Measurements from ENCODE around the gene CHADL.
A peak's percentile ranks its signal among the peaks of the same experiment; 100 is the strongest.

The CHADL gene

DNA sequence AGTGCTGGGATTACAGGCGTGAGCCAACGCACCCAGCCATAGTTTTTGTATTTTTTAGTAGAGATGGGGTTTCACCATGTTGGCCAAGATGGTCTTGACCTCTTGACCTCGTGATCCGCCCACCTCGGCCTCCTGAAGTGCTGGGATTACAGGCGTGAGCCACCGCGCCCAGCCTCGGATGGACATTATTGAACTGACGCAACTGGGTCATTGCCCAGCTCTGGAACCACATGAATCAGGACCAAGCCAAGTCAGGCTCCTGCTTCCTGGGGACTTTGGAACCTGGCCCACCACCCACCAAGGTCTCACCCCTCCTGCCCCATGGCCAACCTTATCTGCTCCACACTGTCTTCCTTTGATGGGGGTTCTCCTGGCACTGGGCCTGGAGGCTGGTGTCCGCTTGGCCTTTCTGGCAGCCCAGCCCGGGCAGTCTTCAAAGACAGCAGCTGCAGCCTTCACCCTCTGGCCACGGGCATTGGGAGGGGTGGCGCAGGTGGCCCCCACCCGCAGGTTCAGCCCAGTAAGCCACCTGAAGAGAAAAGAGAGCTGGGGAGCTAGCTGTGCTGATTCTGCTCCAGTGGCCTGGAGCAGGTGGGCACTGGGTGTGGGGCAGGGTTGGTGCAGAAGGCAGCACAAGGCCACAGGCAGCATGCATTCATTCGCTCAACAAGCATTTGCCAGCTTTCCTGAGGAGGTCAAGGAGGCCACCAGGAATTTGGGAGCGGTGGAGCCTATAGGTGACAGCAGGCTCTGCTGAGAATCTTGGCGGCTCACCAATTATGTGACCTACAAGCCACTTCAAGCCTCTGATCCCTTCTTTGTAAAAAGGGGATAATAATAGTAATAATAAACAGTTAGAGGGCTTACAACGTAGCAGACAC lies 5.7 kb downstream of the CHADL start:
- Histone ChIP-seq H3K4me3 (ENCODE audit: low read depth in 1 of 5, low read length in 5 of 5) (no peak overlapping the region), H3K4me1 (ENCODE audit: control insufficient read depth in 5 of 5, insufficient read depth in 5 of 5, low read length in 5 of 5) (peaks cover 0 to 44% (median 35%) of the 10 kb centered on the region in 5 donors), H3K9ac (ENCODE audit: low read length in 5 of 5) (no peak overlapping the region), H3K27me3 (ENCODE audit: control insufficient read depth in 5 of 5, insufficient read depth in 4 of 5, low read length in 5 of 5) (no peaks in the 10 kb centered on the region), H3K9me3 (ENCODE audit: control insufficient read depth in 5 of 5, low read length in 5 of 5) (no peaks in the 10 kb centered on the region), H3K27ac (ENCODE audit: low read depth, low read length) (no peak overlapping the region), H3K36me3 (ENCODE audit: control insufficient read depth in 5 of 5, insufficient read depth in 5 of 5, low read length in 5 of 5) (peaks cover 0 to 14% (median 5%) of the 10 kb centered on the region in 5 donors)

DNA sequence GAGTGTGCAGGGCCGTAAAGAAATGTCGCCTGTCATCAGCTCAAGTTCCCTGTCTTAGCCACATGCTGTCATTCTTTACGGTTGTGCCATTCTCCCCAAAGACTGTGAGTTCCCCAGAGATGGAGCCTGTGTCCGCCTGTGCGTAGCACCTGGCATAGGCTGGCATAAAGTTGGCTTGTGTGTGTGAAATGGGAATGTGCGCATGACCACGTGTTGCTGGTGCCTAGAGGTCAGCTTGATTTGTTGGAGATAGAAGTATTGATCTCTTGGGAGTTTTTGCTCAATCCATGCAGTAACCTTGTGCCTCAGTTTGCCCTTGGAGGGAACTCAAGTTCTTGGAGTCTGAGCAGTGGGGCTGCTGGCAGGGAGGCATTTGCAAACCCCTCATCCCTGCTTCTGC lies 9.4 kb downstream of the CHADL start:
- peaks cover 0 to 30% (median 20%) of the 10 kb centered on the region in 5 donors for H3K4me1 ChIP-seq (ENCODE audit: control insufficient read depth in 5 of 5, insufficient read depth in 5 of 5, low read length in 5 of 5)
- no peak overlapping the region for H3K4me3 ChIP-seq (ENCODE audit: low read depth in 1 of 5, low read length in 5 of 5)
- no peak overlapping the region for H3K27ac ChIP-seq (ENCODE audit: low read depth, low read length)
- H3K36me3 ChIP-seq (ENCODE audit: control insufficient read depth in 5 of 5, insufficient read depth in 5 of 5, low read length in 5 of 5), result peaks cover 0 to 47% (median 26%) of the 10 kb centered on the region in 5 donors
- no peaks in the 10 kb centered on the region for H3K9me3 ChIP-seq (ENCODE audit: control insufficient read depth in 5 of 5, low read length in 5 of 5)
- no peaks in the 10 kb centered on the region for H3K27me3 ChIP-seq (ENCODE audit: control insufficient read depth in 5 of 5, insufficient read depth in 4 of 5, low read length in 5 of 5)
- no peak overlapping the region for H3K9ac ChIP-seq (ENCODE audit: low read length in 5 of 5)

DNA sequence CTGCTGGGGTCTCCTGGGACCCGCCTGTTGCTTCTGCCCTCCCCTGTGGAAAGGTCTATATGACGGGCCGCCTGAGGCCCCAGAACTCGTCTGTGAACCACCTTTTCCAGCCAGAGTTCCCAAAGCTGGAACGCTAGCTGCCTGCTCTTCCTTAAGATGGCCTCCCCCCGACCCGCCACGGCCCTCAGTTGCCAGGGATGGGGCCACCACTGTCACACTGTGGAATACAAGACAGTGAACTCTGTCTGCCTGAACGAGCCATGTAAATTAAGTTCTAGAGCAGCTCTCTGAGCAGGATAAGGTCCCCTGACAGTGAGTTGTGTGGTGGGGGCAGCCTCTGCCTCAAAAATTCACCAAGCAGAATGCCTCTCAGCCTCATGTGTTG lies 10.3 kb downstream of the CHADL start:
- Histone ChIP-seq H3K4me3 (ENCODE audit: low read depth in 1 of 5, low read length in 5 of 5) (no peak overlapping the region), H3K27ac (ENCODE audit: low read depth, low read length) (no peak overlapping the region), H3K36me3 (ENCODE audit: control insufficient read depth in 5 of 5, insufficient read depth in 5 of 5, low read length in 5 of 5) (peaks cover 0 to 57% (median 34%) of the 10 kb centered on the region in 5 donors), H3K9me3 (ENCODE audit: control insufficient read depth in 5 of 5, low read length in 5 of 5) (no peaks in the 10 kb centered on the region), H3K4me1 (ENCODE audit: control insufficient read depth in 5 of 5, insufficient read depth in 5 of 5, low read length in 5 of 5) (peaks cover 0 to 30% (median 19%) of the 10 kb centered on the region in 5 donors), H3K27me3 (ENCODE audit: control insufficient read depth in 5 of 5, insufficient read depth in 4 of 5, low read length in 5 of 5) (no peaks in the 10 kb centered on the region), H3K9ac (ENCODE audit: low read length in 5 of 5) (no peak overlapping the region)

DNA sequence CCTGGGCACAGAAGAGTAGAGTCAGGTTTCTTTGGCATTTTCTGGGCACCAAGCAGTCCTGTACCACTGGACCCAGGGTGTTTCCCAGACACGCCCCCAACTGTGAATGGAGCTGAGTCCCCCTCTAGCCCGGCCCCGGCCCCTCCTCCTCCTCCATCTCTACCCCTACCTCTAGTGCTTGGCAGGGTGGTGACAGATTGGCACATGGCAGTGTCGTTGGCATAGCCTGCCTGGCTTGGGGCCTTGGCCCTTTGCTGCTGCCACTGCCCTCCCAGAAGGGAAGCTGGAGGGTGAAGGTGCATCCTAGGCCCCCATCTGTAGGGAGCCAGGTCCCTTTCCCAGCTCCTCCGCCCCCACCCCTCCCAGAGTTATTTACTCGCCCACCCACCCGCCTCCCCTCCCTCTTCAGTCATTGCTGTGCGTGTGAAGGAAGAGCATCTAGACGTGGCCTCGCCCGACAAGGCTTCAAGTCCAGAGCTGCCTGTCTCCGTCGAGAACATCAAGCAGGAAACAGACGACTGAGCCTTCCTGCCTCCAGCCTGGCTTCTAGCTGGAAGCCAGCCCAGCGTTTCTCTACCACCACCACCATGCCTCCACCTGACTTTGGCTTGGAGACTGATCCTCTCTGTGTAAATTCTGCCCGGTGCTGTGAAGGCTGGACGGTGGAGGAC lies 10.9 kb downstream of the CHADL start:
- Histone ChIP-seq H3K36me3 (ENCODE audit: control insufficient read depth in 5 of 5, insufficient read depth in 5 of 5, low read length in 5 of 5) (peaks cover 0 to 62% (median 40%) of the 10 kb centered on the region in 5 donors), H3K4me1 (ENCODE audit: control insufficient read depth in 5 of 5, insufficient read depth in 5 of 5, low read length in 5 of 5) (peaks cover 0 to 30% (median 19%) of the 10 kb centered on the region in 5 donors), H3K9me3 (ENCODE audit: control insufficient read depth in 5 of 5, low read length in 5 of 5) (no peaks in the 10 kb centered on the region), H3K4me3 (ENCODE audit: low read depth in 1 of 5, low read length in 5 of 5) (no peak overlapping the region), H3K27ac (ENCODE audit: low read depth, low read length) (no peak overlapping the region), H3K27me3 (ENCODE audit: control insufficient read depth in 5 of 5, insufficient read depth in 4 of 5, low read length in 5 of 5) (no peaks in the 10 kb centered on the region), H3K9ac (ENCODE audit: low read length in 5 of 5) (no peak overlapping the region)

DNA sequence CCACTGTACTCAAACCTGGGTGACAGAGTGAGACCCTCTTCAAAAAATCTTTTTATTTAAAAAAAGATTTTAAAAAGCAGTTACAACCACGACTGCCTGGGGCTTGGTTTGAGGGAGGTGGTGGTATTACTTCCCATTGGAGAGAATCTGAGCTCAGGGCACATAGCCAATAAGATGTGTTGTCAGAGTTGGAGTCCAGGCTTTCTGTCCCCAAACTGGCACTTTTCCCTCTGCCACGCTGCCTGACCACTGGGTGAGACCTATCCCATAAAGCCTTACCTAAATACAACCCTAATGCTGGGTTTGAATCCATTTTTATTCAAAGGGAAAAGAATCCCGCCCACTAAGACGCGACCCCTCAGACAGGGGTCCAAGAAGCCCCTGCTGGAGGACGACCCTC lies 11.5 kb downstream of the CHADL start:
- Histone ChIP-seq H3K4me1 (ENCODE audit: control insufficient read depth in 5 of 5, insufficient read depth in 5 of 5, low read length in 5 of 5) (peaks cover 0 to 30% (median 19%) of the 10 kb centered on the region in 5 donors), H3K9me3 (ENCODE audit: control insufficient read depth in 5 of 5, low read length in 5 of 5) (no peaks in the 10 kb centered on the region), H3K4me3 (ENCODE audit: low read depth in 1 of 5, low read length in 5 of 5) (no peak overlapping the region), H3K27ac (ENCODE audit: low read depth, low read length) (no peak overlapping the region), H3K27me3 (ENCODE audit: control insufficient read depth in 5 of 5, insufficient read depth in 4 of 5, low read length in 5 of 5) (no peaks in the 10 kb centered on the region), H3K9ac (ENCODE audit: low read length in 5 of 5) (no peak overlapping the region), H3K36me3 (ENCODE audit: control insufficient read depth in 5 of 5, insufficient read depth in 5 of 5, low read length in 5 of 5) (peaks cover 0 to 69% (median 46%) of the 10 kb centered on the region in 5 donors)

DNA sequence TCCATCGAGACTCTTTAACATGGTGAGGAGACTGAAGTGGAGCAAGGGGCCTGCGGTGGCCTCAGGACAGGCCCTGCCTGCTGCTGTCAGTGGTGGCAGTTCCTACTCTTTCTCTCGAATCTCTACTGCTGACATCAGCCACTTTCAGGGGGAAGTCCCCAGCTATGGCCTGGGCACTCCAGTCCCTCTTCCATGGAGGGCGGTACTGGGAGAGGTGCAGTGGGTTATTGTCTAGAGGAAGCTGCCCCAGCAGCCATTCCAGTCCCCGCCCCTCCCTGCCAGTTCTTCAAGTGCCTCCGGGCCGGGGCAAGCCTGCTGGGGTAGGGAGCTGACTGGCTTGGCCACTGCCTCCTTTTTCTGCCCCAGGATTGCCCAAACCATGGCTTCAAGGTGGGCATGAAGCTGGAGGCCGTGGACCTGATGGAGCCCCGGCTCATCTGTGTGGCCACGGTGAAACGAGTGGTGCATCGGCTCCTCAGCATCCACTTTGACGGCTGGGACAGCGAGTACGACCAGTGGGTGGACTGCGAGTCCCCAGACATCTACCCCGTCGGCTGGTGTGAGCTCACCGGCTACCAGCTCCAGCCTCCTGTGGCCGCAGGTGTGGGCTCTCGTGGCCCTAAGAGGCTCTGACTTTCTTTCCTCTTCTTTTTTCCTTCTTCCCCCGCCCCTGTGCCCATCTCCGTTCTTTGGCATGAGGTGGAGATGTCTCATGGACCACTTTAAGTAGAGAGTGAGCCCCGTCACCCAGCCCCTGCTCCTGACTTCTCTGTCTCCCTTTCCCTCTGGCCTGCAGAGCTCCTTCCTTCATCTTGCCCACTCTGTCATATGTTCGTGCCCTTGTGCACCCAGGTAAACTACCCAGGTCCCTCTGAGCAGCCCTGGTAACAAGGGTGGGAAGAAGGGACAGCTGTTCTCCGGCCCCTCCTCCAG lies 13.7 kb downstream of the CHADL start:
- peaks cover 0 to 29% (median 22%) of the 10 kb centered on the region in 5 donors for H3K4me1 ChIP-seq (ENCODE audit: control insufficient read depth in 5 of 5, insufficient read depth in 5 of 5, low read length in 5 of 5)
- no peak overlapping the region for H3K27ac ChIP-seq (ENCODE audit: low read depth, low read length)
- H3K4me3 ChIP-seq (ENCODE audit: low read depth in 1 of 5, low read length in 5 of 5), result no peak overlapping the region
- H3K27me3 ChIP-seq (ENCODE audit: control insufficient read depth in 5 of 5, insufficient read depth in 4 of 5, low read length in 5 of 5), result no peaks in the 10 kb centered on the region
- H3K36me3 ChIP-seq (ENCODE audit: control insufficient read depth in 5 of 5, insufficient read depth in 5 of 5, low read length in 5 of 5), result peaks cover 0 to 87% (median 59%) of the 10 kb centered on the region in 5 donors
- peak overlapping the region in 1 of 5 donors; percentile 14 for H3K9ac ChIP-seq (ENCODE audit: low read length in 5 of 5)
- H3K9me3 ChIP-seq (ENCODE audit: control insufficient read depth in 5 of 5, low read length in 5 of 5), result no peaks in the 10 kb centered on the region

DNA sequence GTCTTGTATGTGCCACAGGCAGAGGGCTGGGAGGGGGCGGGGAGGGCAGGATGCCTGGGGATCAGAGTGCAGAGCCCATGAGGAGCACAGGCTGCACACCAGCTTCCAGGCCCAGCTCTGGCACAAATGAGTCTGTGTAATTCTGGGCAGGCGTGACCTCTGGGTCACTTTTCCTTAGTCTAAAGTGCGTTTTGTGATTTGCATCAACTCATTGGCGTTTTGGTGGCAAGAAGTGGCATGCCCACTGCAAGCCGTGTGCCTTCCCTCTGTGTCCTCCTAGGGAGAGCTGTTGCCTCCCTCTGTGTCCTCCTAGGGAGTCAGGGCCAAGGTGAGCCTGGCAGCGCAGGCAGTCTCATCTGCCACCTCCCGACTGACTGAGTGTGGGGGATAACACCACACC lies 17.2 kb downstream of the CHADL start:
- peaks cover 0 to 86% (median 72%) of the 10 kb centered on the region in 5 donors for H3K36me3 ChIP-seq (ENCODE audit: control insufficient read depth in 5 of 5, insufficient read depth in 5 of 5, low read length in 5 of 5)
- H3K9ac ChIP-seq (ENCODE audit: low read length in 5 of 5), result no peak overlapping the region
- H3K4me3 ChIP-seq (ENCODE audit: low read depth in 1 of 5, low read length in 5 of 5), result no peak overlapping the region
- H3K27ac ChIP-seq (ENCODE audit: low read depth, low read length), result no peak overlapping the region
- no peaks in the 10 kb centered on the region for H3K9me3 ChIP-seq (ENCODE audit: control insufficient read depth in 5 of 5, low read length in 5 of 5)
- H3K27me3 ChIP-seq (ENCODE audit: control insufficient read depth in 5 of 5, insufficient read depth in 4 of 5, low read length in 5 of 5), result no peaks in the 10 kb centered on the region
- peaks cover 0 to 15% (median 13%) of the 10 kb centered on the region in 5 donors for H3K4me1 ChIP-seq (ENCODE audit: control insufficient read depth in 5 of 5, insufficient read depth in 5 of 5, low read length in 5 of 5)

DNA sequence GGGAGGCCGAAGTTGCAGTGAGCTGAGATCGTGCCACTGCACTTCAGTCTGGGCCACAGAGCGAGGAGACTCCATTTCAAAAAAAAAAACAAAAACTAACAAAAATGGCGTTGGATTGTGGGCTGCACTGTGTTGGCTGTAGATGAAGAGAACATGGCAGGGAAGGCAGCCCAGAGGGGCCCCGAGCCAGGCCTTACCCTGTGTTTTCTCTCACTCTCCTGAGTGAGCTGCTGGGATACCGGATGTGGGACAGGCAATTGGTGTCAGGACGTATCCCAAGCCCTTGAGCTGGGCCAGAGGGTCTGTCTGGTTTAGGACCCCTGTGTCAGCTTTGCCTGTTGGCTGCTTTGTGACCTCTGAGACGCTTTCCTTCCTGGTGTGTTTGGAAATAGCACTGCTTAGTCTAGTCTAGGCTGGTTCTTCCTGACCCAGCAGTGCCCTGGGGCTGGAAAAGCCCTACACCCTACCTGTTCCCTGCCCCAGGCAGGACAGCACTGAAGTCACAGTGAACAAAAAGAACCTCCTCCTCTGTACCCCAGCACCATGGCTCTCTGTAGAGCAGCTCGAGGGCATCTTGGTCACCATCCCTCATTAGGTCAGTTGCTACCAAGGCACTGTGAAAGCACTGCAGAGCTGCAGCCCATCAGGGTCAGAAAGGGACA lies 17.8 kb downstream of the CHADL start:
- Histone ChIP-seq H3K4me3 (ENCODE audit: low read depth in 1 of 5, low read length in 5 of 5) (no peak overlapping the region), H3K4me1 (ENCODE audit: control insufficient read depth in 5 of 5, insufficient read depth in 5 of 5, low read length in 5 of 5) (peaks cover 0 to 20% (median 18%) of the 10 kb centered on the region in 5 donors), H3K27ac (ENCODE audit: low read depth, low read length) (no peak overlapping the region), H3K9me3 (ENCODE audit: control insufficient read depth in 5 of 5, low read length in 5 of 5) (no peaks in the 10 kb centered on the region), H3K9ac (ENCODE audit: low read length in 5 of 5) (no peak overlapping the region), H3K36me3 (ENCODE audit: control insufficient read depth in 5 of 5, insufficient read depth in 5 of 5, low read length in 5 of 5) (peaks cover 0 to 82% (median 67%) of the 10 kb centered on the region in 5 donors), H3K27me3 (ENCODE audit: control insufficient read depth in 5 of 5, insufficient read depth in 4 of 5, low read length in 5 of 5) (no peaks in the 10 kb centered on the region)

DNA sequence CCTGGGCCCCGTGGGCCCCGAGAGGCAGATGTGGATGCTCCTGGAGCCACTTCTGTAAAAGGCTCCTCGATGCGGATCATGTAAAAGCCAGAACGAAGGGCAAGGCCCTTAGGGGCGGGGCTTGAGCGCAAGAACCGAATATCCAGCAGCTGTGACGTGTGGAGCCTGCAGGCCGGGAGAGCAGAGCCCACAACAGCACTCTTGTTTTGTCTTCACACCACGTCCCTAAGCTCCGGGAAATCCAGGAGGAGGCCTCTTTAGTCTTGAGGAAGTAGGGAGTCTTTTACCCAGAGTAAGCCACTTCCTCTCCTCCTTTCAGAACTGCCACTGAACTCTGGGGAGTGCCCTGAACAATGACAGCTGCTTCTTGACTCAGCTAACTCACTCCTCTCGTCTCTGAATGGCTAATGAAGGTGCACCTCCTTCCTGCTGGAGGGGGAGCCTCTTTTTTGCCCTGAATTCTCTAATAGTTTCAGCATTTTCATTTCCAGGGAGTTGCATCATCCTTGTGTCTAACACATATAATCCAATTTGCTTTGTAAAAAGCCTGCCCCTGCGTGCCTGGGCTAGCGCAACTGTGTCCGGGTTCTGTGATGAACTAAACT lies 23.1 kb downstream of the CHADL start:
- no peaks in the 10 kb centered on the region for H3K27me3 ChIP-seq (ENCODE audit: control insufficient read depth in 5 of 5, insufficient read depth in 4 of 5, low read length in 5 of 5)
- peak overlapping the region in 4 of 5 donors; percentile 28 to 48 (median 46) for H3K4me3 ChIP-seq (ENCODE audit: low read depth in 1 of 5, low read length in 5 of 5)
- no peaks in the 10 kb centered on the region for H3K9me3 ChIP-seq (ENCODE audit: control insufficient read depth in 5 of 5, low read length in 5 of 5)
- peaks cover 5 to 32% (median 29%) of the 10 kb centered on the region in 5 donors for H3K4me1 ChIP-seq (ENCODE audit: control insufficient read depth in 5 of 5, insufficient read depth in 5 of 5, low read length in 5 of 5)
- peak overlapping the region in 3 of 5 donors; percentile 46 to 66 (median 56) for H3K9ac ChIP-seq (ENCODE audit: low read length in 5 of 5)
- peaks cover 0 to 48% (median 30%) of the 10 kb centered on the region in 5 donors for H3K36me3 ChIP-seq (ENCODE audit: control insufficient read depth in 5 of 5, insufficient read depth in 5 of 5, low read length in 5 of 5)
- H3K27ac ChIP-seq (ENCODE audit: low read depth, low read length), result peak overlapping the region; percentile 54
